WTC11 (cell line): Measurements from ENCODE around the gene LGSN. TPM values are rescaled to one million over a fixed set of nuclear protein-coding genes. Genes with fewer than 3 reads are reported as not detected.
"Not testable (repeated sequence)": the region's sequence is repeated elsewhere in the genome, so short reads cannot be mapped to it uniquely, and the experiment has no call there.

Experiments used
- ATAC-seq: fragments of 200-7000 bp; cut with Tn5 transposase; 2 replicates; pipeline ENCODE4 v1.10.0; 2021; ENCODE audit warnings: mild to moderate bottlenecking, moderate library complexity
- CTCF ChIA-PET: fragments of 300-600 bp; sonication (Branson Sonifier 250); formaldehyde crosslinking; loops from one replicate; lab custom pipeline; 2021; ENCODE audit warnings: antibody characterized with exemption; lab: Charles Lee
- POLR2A ChIA-PET: fragments of 350-600 bp; sonication (Branson Sonifier 250); formaldehyde crosslinking; loops from one replicate; lab custom pipeline; 2021; ENCODE audit warnings: antibody characterized with exemption; lab: Charles Lee
- DNase-seq: peaks from one replicate; pipeline ENCODE4 v3.0.0; 2021; ENCODE audit warnings: low spot score
- H3K27ac Mint-ChIP-seq: 2 replicates; pipeline ENCODE4 v1.8.0; 2021; ENCODE audit warnings: mixed read lengths
- H3K27me3 Mint-ChIP-seq: 2 replicates; pipeline ENCODE4 v1.8.0; 2021; ENCODE audit warnings: low read depth, mild to moderate bottlenecking, moderate library complexity, mixed read lengths
- H3K36me3 Mint-ChIP-seq: 2 replicates; pipeline ENCODE4 v1.8.0; 2021; ENCODE audit warnings: mixed read lengths
- H3K4me1 Mint-ChIP-seq: 2 replicates; pipeline ENCODE4 v1.8.0; 2022; ENCODE audit warnings: mixed read lengths
- H3K4me3 Mint-ChIP-seq: 2 replicates; pipeline ENCODE4 v1.8.0; 2021; ENCODE audit warnings: mild to moderate bottlenecking, moderate library complexity, mixed read lengths
- H3K9me3 Mint-ChIP-seq: 2 replicates; pipeline ENCODE4 v1.8.0; 2021; ENCODE audit warnings: mixed read lengths
- ETV6 ChIP-seq: sonication (generic); formaldehyde crosslinking; IDR thresholded peaks from 2 replicates; pipeline ENCODE4 v1.8.1; 2022; ENCODE audit warnings: mild to moderate bottlenecking, missing genetic modification reagents
- FOXP1 ChIP-seq: sonication (generic); formaldehyde crosslinking; IDR thresholded peaks from 2 replicates; pipeline ENCODE4 v1.8.0; 2022; ENCODE audit warnings: missing genetic modification reagents, mild to moderate bottlenecking, moderate library complexity, borderline replicate concordance
- GABPB1 ChIP-seq: sonication (generic); formaldehyde crosslinking; IDR thresholded peaks from 2 replicates; pipeline ENCODE4 v1.8.1; 2023; ENCODE audit warnings: mild to moderate bottlenecking, missing genetic modification reagents
- GTF2I ChIP-seq: fragments of 250-450 bp; sonication (Bioruptor Pico); conservative IDR thresholded peaks from 2 replicates; pipeline ENCODE4 v1.4.0; 2021; ENCODE audit warnings: mild to moderate bottlenecking
- RELA ChIP-seq: sonication (generic); formaldehyde crosslinking; IDR thresholded peaks from 2 replicates; pipeline ENCODE4 v1.8.1; 2022; ENCODE audit warnings: missing genetic modification reagents, mild to moderate bottlenecking, borderline replicate concordance
- TEAD4 ChIP-seq: sonication (generic); formaldehyde crosslinking; IDR thresholded peaks from 2 replicates; pipeline ENCODE4 v1.8.0; 2022; ENCODE audit warnings: mild to moderate bottlenecking, missing genetic modification reagents
- ZNF232 ChIP-seq: sonication (generic); formaldehyde crosslinking; IDR thresholded peaks from 2 replicates; pipeline ENCODE4 v1.8.0; 2022; ENCODE audit warnings: mild to moderate bottlenecking, missing genetic modification reagents
- ZNF396 ChIP-seq: fragments of 250-450 bp; sonication (Bioruptor Pico); IDR thresholded peaks from 2 replicates; pipeline ENCODE4 v1.8.0; 2021; ENCODE audit warnings: mild to moderate bottlenecking, moderate library complexity, borderline replicate concordance
- ZNF425 ChIP-seq: fragments of 250-450 bp; sonication (Bioruptor Pico); conservative IDR thresholded peaks from 2 replicates; pipeline ENCODE4 v1.9.0; 2021; ENCODE audit warnings: mild to moderate bottlenecking
- ZNF532 ChIP-seq: fragments of 250-450 bp; sonication (Bioruptor Pico); IDR thresholded peaks from 2 replicates; pipeline ENCODE4 v1.9.0; 2021; ENCODE audit warnings: mild to moderate bottlenecking, borderline replicate concordance
- total RNA-seq: library from RNA; stranded (reverse); gene quantifications from 3 replicates; pipeline ENCODE4 v1.2.3, GENCODE V29; 2021
- TF ChIP-seq, protein P1 (sequence below): fragments of 200-600 bp; IDR thresholded peaks from 2 replicates; pipeline ENCODE4 v1.8.0; 2022; ENCODE audit warnings: antibody characterized with exemption

LGSN gene
- total RNA-seq, 1 experiment from 2014 or later: 0.35 TPM

DNA sequence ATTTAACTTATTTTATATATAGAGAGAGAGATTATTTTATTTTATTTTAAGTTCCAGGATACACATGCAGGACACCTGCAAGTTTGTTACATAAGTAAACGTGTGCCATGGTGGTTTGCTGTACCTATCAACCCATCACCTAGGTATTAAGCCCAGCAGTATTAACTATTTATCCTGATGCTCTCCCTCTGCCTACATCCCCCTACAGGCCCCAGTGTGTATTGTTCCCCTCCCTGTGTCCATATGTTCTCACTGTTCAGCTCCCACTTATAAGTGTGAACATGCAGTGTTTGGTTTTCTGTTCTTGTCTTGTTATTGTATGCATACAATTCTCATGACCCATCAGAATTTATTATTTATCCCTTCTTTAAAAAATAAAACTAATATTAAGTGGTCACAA, 73.9 kb downstream of the LGSN start:
- Mint-ChIP-seq H3K4me1 (no peaks in the 10 kb centered on the region), H3K4me3 (no peak overlapping the region), H3K36me3 (no peaks in the 10 kb centered on the region), H3K27ac (no peak overlapping the region), H3K27me3 (no peaks in the 10 kb centered on the region), H3K9me3 (peaks cover 5% of the 10 kb centered on the region; the same call in 1 of the 2 replicates)
- ChIA-PET POLR2A (no interaction called here), CTCF (no interaction called here)
- TF ChIP-seq FOXP1 (CRISPR knock-in tag): no peak
- TF ChIP-seq, protein P1, sequence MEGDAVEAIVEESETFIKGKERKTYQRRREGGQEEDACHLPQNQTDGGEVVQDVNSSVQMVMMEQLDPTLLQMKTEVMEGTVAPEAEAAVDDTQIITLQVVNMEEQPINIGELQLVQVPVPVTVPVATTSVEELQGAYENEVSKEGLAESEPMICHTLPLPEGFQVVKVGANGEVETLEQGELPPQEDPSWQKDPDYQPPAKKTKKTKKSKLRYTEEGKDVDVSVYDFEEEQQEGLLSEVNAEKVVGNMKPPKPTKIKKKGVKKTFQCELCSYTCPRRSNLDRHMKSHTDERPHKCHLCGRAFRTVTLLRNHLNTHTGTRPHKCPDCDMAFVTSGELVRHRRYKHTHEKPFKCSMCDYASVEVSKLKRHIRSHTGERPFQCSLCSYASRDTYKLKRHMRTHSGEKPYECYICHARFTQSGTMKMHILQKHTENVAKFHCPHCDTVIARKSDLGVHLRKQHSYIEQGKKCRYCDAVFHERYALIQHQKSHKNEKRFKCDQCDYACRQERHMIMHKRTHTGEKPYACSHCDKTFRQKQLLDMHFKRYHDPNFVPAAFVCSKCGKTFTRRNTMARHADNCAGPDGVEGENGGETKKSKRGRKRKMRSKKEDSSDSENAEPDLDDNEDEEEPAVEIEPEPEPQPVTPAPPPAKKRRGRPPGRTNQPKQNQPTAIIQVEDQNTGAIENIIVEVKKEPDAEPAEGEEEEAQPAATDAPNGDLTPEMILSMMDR: 0 out of 2 replicates have a peak, but pooled peaks have one; percentile 20
- DNase-seq: peak; percentile 25
- peak; percentile 82 for ATAC-seq

DNA sequence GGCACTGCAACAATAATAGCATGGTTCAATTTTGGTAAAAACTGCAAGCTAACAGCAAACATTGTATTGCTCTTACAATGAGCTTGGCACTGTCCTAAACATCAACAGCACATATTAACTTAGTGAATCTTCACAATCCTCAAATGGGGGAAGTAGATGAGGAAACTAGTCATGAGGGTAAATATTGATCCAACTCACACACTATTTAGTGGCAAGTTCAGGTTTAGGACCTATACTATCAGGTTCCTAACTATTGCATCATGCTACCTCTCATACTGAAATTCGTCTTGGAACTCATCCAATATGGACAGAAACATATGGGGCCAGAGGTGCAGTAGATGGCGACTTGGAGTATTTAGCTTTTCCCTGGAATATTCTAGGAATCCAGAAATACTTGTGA, 74.4 kb downstream of the LGSN start:
- Mint-ChIP-seq H3K4me3 (no peak overlapping the region), H3K36me3 (no peaks in the 10 kb centered on the region), H3K27ac (no peak overlapping the region), H3K9me3 (peaks cover 5% of the 10 kb centered on the region; the same call in 1 of the 2 replicates), H3K4me1 (no peaks in the 10 kb centered on the region), H3K27me3 (no peaks in the 10 kb centered on the region; the same call in 1 of the 2 replicates)
- peak; percentile 96 for TF ChIP-seq GABPB1 (CRISPR knock-in tag)
- TF ChIP-seq RELA (CRISPR knock-in tag): no peak
- ATAC-seq (no peak), DNase-seq (no peak)
- CTCF ChIA-PET: no interaction called here
- POLR2A ChIA-PET: no interaction called here

DNA sequence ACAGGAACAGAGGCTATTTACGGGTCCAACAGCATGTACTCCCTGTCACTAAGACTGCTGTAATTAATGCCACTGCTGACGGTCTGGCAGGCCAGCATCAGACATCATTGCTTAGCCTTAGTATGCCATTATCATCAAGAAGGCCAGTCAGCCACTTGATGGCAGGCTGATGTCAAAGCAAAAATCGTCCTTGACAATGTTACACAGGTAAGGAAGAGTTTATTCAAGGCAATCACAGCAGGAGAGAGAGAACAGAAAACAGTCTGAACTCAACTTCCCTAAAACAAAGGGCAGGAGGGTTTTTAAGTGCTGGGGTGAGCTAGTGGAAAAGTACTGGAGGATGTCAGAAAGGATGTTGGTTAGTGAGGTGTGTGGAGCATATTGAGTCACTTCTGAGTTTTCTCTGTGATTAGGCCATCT, 83.4 kb downstream of the LGSN start:
- peak; percentile 58 for ATAC-seq
- no peak for DNase-seq

DNA sequence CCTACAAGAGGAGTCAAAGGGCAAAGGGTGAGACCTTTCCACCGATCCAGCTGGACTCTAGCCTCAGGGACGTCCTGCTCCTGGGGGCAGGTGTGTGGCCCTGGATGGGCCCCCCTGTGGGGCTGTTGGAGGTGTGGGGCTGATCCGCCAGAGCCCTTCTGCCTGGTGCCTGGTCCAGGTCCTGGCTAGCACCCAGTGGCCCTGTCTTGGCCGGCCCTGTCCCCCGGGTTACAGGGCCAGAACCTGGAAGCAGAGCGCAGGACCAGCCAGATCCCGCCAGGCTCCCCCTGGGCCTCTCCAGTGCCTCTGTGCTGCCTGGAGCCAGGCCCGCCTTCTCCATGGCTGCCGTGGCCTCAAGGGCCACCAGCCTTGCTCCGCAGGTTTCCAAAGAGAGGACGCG, 89.3 kb downstream of the LGSN start:
- peaks cover 52% of the 10 kb centered on the region for H3K9me3 Mint-ChIP-seq
- ATAC-seq, H3K4me3 Mint-ChIP-seq, H3K27ac Mint-ChIP-seq, H3K4me1 Mint-ChIP-seq, CTCF ChIA-PET, DNase-seq, POLR2A ChIA-PET: not testable (repeated sequence)
- H3K27me3 Mint-ChIP-seq: peaks cover 14% of the 10 kb centered on the region
- peaks cover 35% of the 10 kb centered on the region for H3K36me3 Mint-ChIP-seq

More for the DNA sequence above, 83.4 kb downstream of the LGSN start:
- no peak for TF ChIP-seq ZNF396 (CRISPR knock-in tag)
- TF ChIP-seq ZNF532 (CRISPR knock-in tag): no peak
- no peak for TF ChIP-seq TEAD4 (CRISPR knock-in tag)
- no peak for TF ChIP-seq ZNF232 (CRISPR knock-in tag)
- no peak for TF ChIP-seq GTF2I (CRISPR knock-in tag)
- TF ChIP-seq ETV6 (CRISPR knock-in tag): no peak
- TF ChIP-seq ZNF425 (CRISPR knock-in tag): no peak
- TF ChIP-seq, all 79 proteins: peak for 0
- Mint-ChIP-seq H3K4me1 (peaks cover 21% of the 10 kb centered on the region), H3K4me3 (no peak overlapping the region; the same call in 1 of the 2 replicates), H3K27ac (peak overlapping the region; percentile 14; the same call in 1 of the 2 replicates), H3K27me3 (peaks cover 47% of the 10 kb centered on the region), H3K9me3 (peaks cover 44% of the 10 kb centered on the region), H3K36me3 (peaks cover 17% of the 10 kb centered on the region)
- CTCF ChIA-PET: no interaction called here
- POLR2A ChIA-PET: no interaction called here

- Mint-ChIP-seq H3K36me3 (peaks cover 32% of the 10 kb centered on the region), H3K9me3 (peaks cover 49% of the 10 kb centered on the region), H3K27me3 (peaks cover 12% of the 10 kb centered on the region)
- H3K4me1 Mint-ChIP-seq, H3K27ac Mint-ChIP-seq, DNase-seq, CTCF ChIA-PET, ATAC-seq, H3K4me3 Mint-ChIP-seq, POLR2A ChIA-PET: not testable (repeated sequence)
Observed at GRCh38 chr6:63230027-63230426, 89.8 kb downstream of the LGSN start.

DNA sequence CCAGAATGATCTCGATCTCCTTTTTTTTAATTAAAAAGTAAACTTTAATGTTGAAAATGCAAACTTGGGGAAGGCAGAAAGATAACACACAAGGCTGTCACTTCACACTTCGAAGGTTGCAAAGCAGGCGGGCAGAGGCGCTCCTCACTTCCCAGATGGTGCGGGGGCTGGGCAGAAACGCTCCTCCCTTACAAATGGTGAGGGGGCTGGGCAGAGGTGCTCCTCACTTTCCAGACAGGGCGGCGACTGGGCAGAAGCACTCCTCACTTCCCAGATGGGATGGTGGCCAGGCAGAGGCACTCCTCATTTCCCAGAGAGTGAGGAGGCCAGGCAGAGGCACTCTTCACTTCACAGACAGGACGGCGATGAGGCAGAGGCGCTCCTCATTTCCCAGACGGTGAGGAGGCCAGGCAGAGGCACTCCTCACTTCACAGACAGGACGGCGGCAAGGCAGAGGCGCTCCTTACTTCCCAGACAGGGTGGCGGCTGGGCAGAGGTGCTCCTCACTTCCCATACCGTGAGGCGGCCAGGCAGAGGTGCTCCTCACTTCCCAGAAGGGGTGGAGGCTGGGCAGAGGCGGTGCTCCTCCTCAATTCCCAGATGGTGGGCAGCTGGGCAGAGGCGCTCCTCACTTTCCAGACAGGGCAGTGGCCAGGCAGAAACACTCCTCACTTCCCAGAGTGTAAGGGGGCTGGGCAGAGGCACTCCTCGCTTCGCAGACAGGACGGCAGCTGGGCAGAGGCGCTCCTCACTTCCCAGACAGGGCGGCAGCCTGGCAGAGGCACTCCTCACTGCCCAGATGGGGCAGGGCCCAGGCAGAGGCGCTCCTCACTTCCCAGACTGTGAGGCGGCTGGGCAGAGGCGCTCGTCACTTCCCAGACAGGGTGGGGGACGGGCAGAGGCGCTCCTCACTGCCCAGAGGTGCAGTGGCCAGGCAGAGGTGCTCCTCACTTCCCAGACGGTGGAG, 91.6 kb downstream of the LGSN start:
- H3K27ac Mint-ChIP-seq, CTCF ChIA-PET, H3K4me3 Mint-ChIP-seq, H3K4me1 Mint-ChIP-seq, ATAC-seq, DNase-seq, H3K27me3 Mint-ChIP-seq, POLR2A ChIA-PET: not testable (repeated sequence)
- peaks cover 28% of the 10 kb centered on the region for H3K36me3 Mint-ChIP-seq
- H3K9me3 Mint-ChIP-seq: peaks cover 45% of the 10 kb centered on the region
